Chondrocyte (in vitro differentiated cells): ENCODE data around the gene CAB39. TPM values are rescaled to one million over a fixed set of nuclear protein-coding genes. Genes with fewer than 3 reads are reported as not detected.

Source experiments
- DNase-seq: peaks from one replicate; pipeline ENCODE4 v3.0.0; 2021; ENCODE audit warnings: mixed read lengths, low spot score
- H3K27ac Mint-ChIP-seq: one replicate; pipeline ENCODE4 v1.8.0; 2021; ENCODE audit warnings: mild to moderate bottlenecking, moderate library complexity, mixed read lengths; ENCODE audit not compliant: unreplicated experiment
- H3K27me3 Mint-ChIP-seq: 2 replicates; pipeline ENCODE4 v1.8.0; 2021; ENCODE audit warnings: low read depth, mixed read lengths
- H3K36me3 Mint-ChIP-seq: 2 replicates; pipeline ENCODE4 v1.8.0; 2021; ENCODE audit warnings: low read depth, mixed read lengths
- H3K4me1 Mint-ChIP-seq: 2 replicates; pipeline ENCODE4 v1.8.0; 2021; ENCODE audit warnings: low read depth, mild to moderate bottlenecking, mixed read lengths
- H3K4me3 Mint-ChIP-seq: one replicate; pipeline ENCODE4 v1.8.0; 2021; ENCODE audit warnings: mild to moderate bottlenecking, moderate library complexity, mixed read lengths; ENCODE audit not compliant: unreplicated experiment
- H3K9me3 Mint-ChIP-seq: 2 replicates; pipeline ENCODE4 v1.8.0; 2021; ENCODE audit warnings: low read depth, mixed read lengths
- CTCF ChIP-seq: fragments of 200-600 bp; sonication (generic); IDR thresholded peaks from 2 replicates; pipeline ENCODE4 v1.5.0; 2021; ENCODE audit warnings: antibody characterized with exemption, mild to moderate bottlenecking, moderate library complexity
- total RNA-seq: library from RNA; stranded (reverse); gene quantifications from 3 replicates; pipeline ENCODE4 v1.2.1, GENCODE V29; 2021

Gene CAB39
- total RNA-seq, 1 donor from 2014 or later = 33.4 TPM

GRCh38 chr2:230758566-230759480, 46.2 kb downstream of the CAB39 start:
- Mint-ChIP-seq H3K27me3 (no peaks in the 10 kb centered on the region), H3K27ac (peak overlapping the region; percentile 92), H3K9me3 (peaks cover 2% of the 10 kb centered on the region), H3K4me1 (peaks cover 44% of the 10 kb centered on the region), H3K36me3 (peaks cover 8% of the 10 kb centered on the region), H3K4me3 (no peak overlapping the region)
- TF ChIP-seq CTCF = no peak
- no peak for DNase-seq

- H3K36me3 Mint-ChIP-seq = peaks cover 8% of the 10 kb centered on the region
- DNase-seq = no peak
Observed at GRCh38 chr2:230759481-230760167, 47.0 kb downstream of the CAB39 start.

GRCh38 chr2:230761704-230762103, 49.1 kb downstream of the CAB39 start:
- Mint-ChIP-seq H3K4me1 (peaks cover 32% of the 10 kb centered on the region), H3K4me3 (no peak overlapping the region)

More at GRCh38 chr2:230759481-230760167, 47.0 kb downstream of the CAB39 start:
- H3K4me1 Mint-ChIP-seq = peaks cover 44% of the 10 kb centered on the region
- peak overlapping the region; percentile 86 for H3K27ac Mint-ChIP-seq
- H3K27me3 Mint-ChIP-seq = no peaks in the 10 kb centered on the region
- TF ChIP-seq CTCF = no peak
- no peak overlapping the region for H3K4me3 Mint-ChIP-seq
- H3K9me3 Mint-ChIP-seq = peaks cover 2% of the 10 kb centered on the region

GRCh38 chr2:230762317-230762896, 49.8 kb downstream of the CAB39 start:
- Mint-ChIP-seq H3K4me3 (no peak overlapping the region), H3K4me1 (peaks cover 29% of the 10 kb centered on the region), H3K36me3 (peaks cover 16% of the 10 kb centered on the region), H3K27me3 (no peaks in the 10 kb centered on the region), H3K9me3 (no peaks in the 10 kb centered on the region), H3K27ac (no peak overlapping the region)
- DNase-seq = no peak
- TF ChIP-seq CTCF = peak; percentile 69

More at GRCh38 chr2:230761704-230762103, 49.1 kb downstream of the CAB39 start:
- no peaks in the 10 kb centered on the region for H3K9me3 Mint-ChIP-seq
- peaks cover 14% of the 10 kb centered on the region for H3K36me3 Mint-ChIP-seq
- no peak for DNase-seq
- H3K27me3 Mint-ChIP-seq = no peaks in the 10 kb centered on the region
- peak overlapping the region; percentile 32 for H3K27ac Mint-ChIP-seq
- no peak for TF ChIP-seq CTCF

GRCh38 chr2:230764346-230764745, 51.7 kb downstream of the CAB39 start:
- no peaks in the 10 kb centered on the region for H3K27me3 Mint-ChIP-seq
- peaks cover 14% of the 10 kb centered on the region for H3K4me1 Mint-ChIP-seq
- no peak for DNase-seq
- no peak overlapping the region for H3K27ac Mint-ChIP-seq
- H3K4me3 Mint-ChIP-seq = no peak overlapping the region
- H3K9me3 Mint-ChIP-seq = no peaks in the 10 kb centered on the region
- TF ChIP-seq CTCF = no peak
- peaks cover 22% of the 10 kb centered on the region for H3K36me3 Mint-ChIP-seq
